CD4-positive, alpha-beta memory T cell (primary cell): ENCODE data around the gene VPS41. TPM values are rescaled to one million over a fixed set of nuclear protein-coding genes. Genes with fewer than 3 reads are reported as not detected.

Experiments
- CTCF ChIA-PET: fragments of 350-600 bp; sonication (Branson Sonifier 250); formaldehyde crosslinking; loops from one replicate; lab custom pipeline; 2021; ENCODE audit warnings: inconsistent platforms; ENCODE audit not compliant: partially characterized antibody; lab: Charles Lee
- POLR2A ChIA-PET: fragments of 350-600 bp; sonication (Branson Sonifier 250); formaldehyde crosslinking; loops from one replicate; lab custom pipeline; 2021; ENCODE audit not compliant: partially characterized antibody; lab: Charles Lee
- DNase-seq, 5 donors: peaks; one replicate each; pipeline versions ENCODE4 v3.0.0 to v3.0.0-alpha.2; 2020 to 2022; ENCODE audit warnings: mixed read lengths in 1 of 5
- H3K27ac ChIP-seq: one replicate; pipeline ENCODE4 v1.7.0; 2013; ENCODE audit warnings: low read depth, low read length
- H3K27me3 ChIP-seq: 2 replicates; pipeline ENCODE4 v1.7.0; 2013; ENCODE audit warnings: mild to moderate bottlenecking, low read length, moderate library complexity; ENCODE audit not compliant: insufficient read depth
- H3K36me3 ChIP-seq: 2 replicates; pipeline ENCODE4 v1.7.0; 2013; ENCODE audit warnings: mild to moderate bottlenecking, low read length, moderate library complexity; ENCODE audit not compliant: insufficient read depth
- H3K4me1 ChIP-seq: 2 replicates; pipeline ENCODE4 v1.7.0; 2013; ENCODE audit warnings: mild to moderate bottlenecking, low read length, moderate library complexity; ENCODE audit not compliant: insufficient read depth
- H3K4me3 ChIP-seq, 2 donors: one replicate each; pipeline ENCODE4 v1.7.0; 2013; ENCODE audit warnings: low read length in 2 of 2, mild to moderate bottlenecking in 1 of 2
- H3K9me3 ChIP-seq, 2 donors: one replicate each; pipeline ENCODE4 v1.7.0; 2013; ENCODE audit warnings: low read length in 2 of 2, control low read depth in 1 of 2; ENCODE audit not compliant: control insufficient read depth in 1 of 2
- H3K27ac Mint-ChIP-seq, 7 donors: one replicate each; pipeline ENCODE4 v1.8.0; 2020 to 2021; ENCODE audit warnings: mixed read lengths in 7 of 7, mild to moderate bottlenecking in 6 of 7, inconsistent platforms in 3 of 7, moderate library complexity in 3 of 7
- H3K27me3 Mint-ChIP-seq, 2 donors: one replicate each; pipeline ENCODE4 v1.8.0; 2020 to 2021; ENCODE audit warnings: mixed read lengths in 2 of 2
- H3K36me3 Mint-ChIP-seq, 2 donors: one replicate each; pipeline ENCODE4 v1.8.0; 2020 to 2021; ENCODE audit warnings: mixed read lengths in 2 of 2, inconsistent platforms in 1 of 2, mild to moderate bottlenecking in 1 of 2
- H3K4me1 Mint-ChIP-seq, 4 donors: one replicate each; pipeline ENCODE4 v1.8.0; 2020 to 2021; ENCODE audit warnings: mixed read lengths in 4 of 4, mild to moderate bottlenecking in 1 of 4
- H3K4me3 Mint-ChIP-seq, 8 donors: one replicate each; pipeline ENCODE4 v1.8.0; 2020 to 2021; ENCODE audit warnings: mixed read lengths in 8 of 8, mild to moderate bottlenecking in 7 of 8, moderate library complexity in 6 of 8, inconsistent platforms in 3 of 8
- H3K9me3 Mint-ChIP-seq, 8 donors: one replicate each; pipeline ENCODE4 v1.8.0; 2020 to 2021; ENCODE audit warnings: mixed read lengths in 8 of 8, mild to moderate bottlenecking in 5 of 8, inconsistent platforms in 3 of 8, moderate library complexity in 1 of 8
- intact Hi-C: fragments of 100-400 bp; cut with micrococcal nuclease; formaldehyde crosslinking; loops from one replicate; pipeline ENCODE4 v1.15.1; 2023
- polyA plus RNA-seq, 2 donors: library from polyadenylated mRNA; unstranded; fragments of 300-500 nt; fragmentation: Illumina TruSeq; gene quantifications; one replicate each; pipeline ENCODE4 v1.2.3, GENCODE V29; 2021
- total RNA-seq, 2 experiments: library from RNA; stranded (reverse); gene quantifications; one replicate each; pipeline ENCODE4 v1.2.3, GENCODE V29; 2021

Gene VPS41
- total and polyA plus RNA-seq, 4 experiments from 2014 or later, result 54.6 to 73.3 (median 62.5) TPM

GRCh38 chr7:38880035-38880434 is 29.0 kb downstream of the VPS41 start:
- H3K36me3 Mint-ChIP-seq, result peaks cover 13 to 35% of the 10 kb centered on the region in 2 donors

GRCh38 chr7:38878694-38879457 is 30.1 kb downstream of the VPS41 start:
- ChIA-PET CTCF (no interaction called here), POLR2A (no interaction called here)
- H3K27ac ChIP-seq, result no peak overlapping the region
- H3K4me3 ChIP-seq, result no peak overlapping the region
- intact Hi-C loops, result no loop called here
- peaks cover 13 to 31% of the 10 kb centered on the region in 2 donors for H3K36me3 Mint-ChIP-seq
- DNase-seq, result no peak
- H3K27me3 ChIP-seq, result no peaks in the 10 kb centered on the region
- H3K36me3 ChIP-seq, result no peaks in the 10 kb centered on the region
- H3K4me3 Mint-ChIP-seq, result no peak overlapping the region
- H3K4me1 Mint-ChIP-seq, result peaks cover 42 to 55% (median 49%) of the 10 kb centered on the region in 4 donors
- H3K9me3 Mint-ChIP-seq, result no peaks in the 10 kb centered on the region
- H3K27ac Mint-ChIP-seq, result peak overlapping the region in 1 of 7 donors; percentile 10
- H3K9me3 ChIP-seq, result no peaks in the 10 kb centered on the region
- H3K27me3 Mint-ChIP-seq, result no peaks in the 10 kb centered on the region
- H3K4me1 ChIP-seq, result peaks cover 5% of the 10 kb centered on the region

More at GRCh38 chr7:38880035-38880434, 29.0 kb downstream of the VPS41 start:
- no peak overlapping the region for H3K4me3 ChIP-seq
- H3K36me3 ChIP-seq, result no peaks in the 10 kb centered on the region
- ChIA-PET CTCF (interaction anchor here (0.6 to 1.9 kb wide), 3 partner anchors 18 to 1174 kb away, joined by 3 to 4 read pairs (median 3); no protein-coding TSS in a partner anchor), POLR2A (no interaction called here)
- Mint-ChIP-seq H3K27me3 (no peaks in the 10 kb centered on the region), H3K9me3 (no peaks in the 10 kb centered on the region), H3K4me1 (peaks cover 42 to 55% (median 50%) of the 10 kb centered on the region in 4 donors), H3K4me3 (no peak overlapping the region), H3K27ac (peak overlapping the region in 1 of 7 donors; percentile 26)
- no peak overlapping the region for H3K27ac ChIP-seq
- DNase-seq, result no peak
- intact Hi-C loops, result no loop called here
- no peaks in the 10 kb centered on the region for H3K9me3 ChIP-seq
- H3K4me1 ChIP-seq, result peaks cover 11% of the 10 kb centered on the region
- no peaks in the 10 kb centered on the region for H3K27me3 ChIP-seq

GRCh38 chr7:38873433-38873832 is 35.6 kb downstream of the VPS41 start:
- Mint-ChIP-seq H3K36me3 (peaks cover 10 to 12% of the 10 kb centered on the region in 2 donors), H3K4me3 (no peak overlapping the region), H3K9me3 (no peaks in the 10 kb centered on the region), H3K27me3 (no peaks in the 10 kb centered on the region), H3K4me1 (peaks cover 16 to 22% (median 18%) of the 10 kb centered on the region in 4 donors), H3K27ac (no peak overlapping the region)
- Histone ChIP-seq H3K4me3 (no peak overlapping the region), H3K27ac (no peak overlapping the region), H3K27me3 (no peaks in the 10 kb centered on the region), H3K4me1 (no peaks in the 10 kb centered on the region), H3K36me3 (peaks cover under 1% of the 10 kb centered on the region), H3K9me3 (no peaks in the 10 kb centered on the region)
- CTCF ChIA-PET, result no interaction called here
- DNase-seq, result no peak
- intact Hi-C loops, result no loop called here
- POLR2A ChIA-PET, result no interaction called here

GRCh38 chr7:38872202-38872601 is 36.8 kb downstream of the VPS41 start:
- POLR2A ChIA-PET, result no interaction called here
- Mint-ChIP-seq H3K27me3 (no peaks in the 10 kb centered on the region), H3K4me1 (peaks cover 11 to 19% (median 13%) of the 10 kb centered on the region in 4 donors), H3K27ac (peak overlapping the region in 1 of 7 donors; percentile 13), H3K36me3 (peaks cover 10 to 11% of the 10 kb centered on the region in 2 donors), H3K4me3 (no peak overlapping the region), H3K9me3 (no peaks in the 10 kb centered on the region)
- Histone ChIP-seq H3K9me3 (no peaks in the 10 kb centered on the region), H3K4me1 (no peaks in the 10 kb centered on the region), H3K27me3 (no peaks in the 10 kb centered on the region), H3K4me3 (no peak overlapping the region), H3K27ac (no peak overlapping the region), H3K36me3 (peaks cover 3% of the 10 kb centered on the region)
- DNase-seq, result no peak
- CTCF ChIA-PET, result no interaction called here
- intact Hi-C loops, result no loop called here

- Mint-ChIP-seq H3K27ac (peak overlapping the region in 1 of 7 donors; percentile 42), H3K9me3 (no peaks in the 10 kb centered on the region), H3K27me3 (no peaks in the 10 kb centered on the region), H3K4me3 (no peak overlapping the region), H3K4me1 (peaks cover 3 to 9% (median 6%) of the 10 kb centered on the region in 4 donors), H3K36me3 (peaks cover 10 to 11% of the 10 kb centered on the region in 2 donors)
- ChIA-PET POLR2A (no interaction called here), CTCF (no interaction called here)
- no peaks in the 10 kb centered on the region for H3K27me3 ChIP-seq
- intact Hi-C loops, result no loop called here
- no peak overlapping the region for H3K4me3 ChIP-seq
- H3K27ac ChIP-seq, result no peak overlapping the region
- H3K4me1 ChIP-seq, result no peaks in the 10 kb centered on the region
- H3K9me3 ChIP-seq, result no peaks in the 10 kb centered on the region
- no peak for DNase-seq
- H3K36me3 ChIP-seq, result peaks cover 3% of the 10 kb centered on the region
These were observed 38.8 kb downstream of the VPS41 start for GRCh38 chr7:38870147-38870546.

- no peak for DNase-seq
- Mint-ChIP-seq H3K9me3 (no peaks in the 10 kb centered on the region), H3K27ac (no peak overlapping the region)
These were observed 45.2 kb downstream of the VPS41 start for GRCh38 chr7:38863601-38864291.

GRCh38 chr7:38862666-38863065 is 46.3 kb downstream of the VPS41 start:
- no peaks in the 10 kb centered on the region for H3K27me3 Mint-ChIP-seq
- no peak overlapping the region for H3K4me3 Mint-ChIP-seq
- CTCF ChIA-PET, result no interaction called here
- H3K4me1 ChIP-seq, result no peaks in the 10 kb centered on the region
- H3K27ac ChIP-seq, result no peak overlapping the region
- POLR2A ChIA-PET, result no interaction called here
- no peaks in the 10 kb centered on the region for H3K36me3 ChIP-seq
- H3K9me3 ChIP-seq, result no peaks in the 10 kb centered on the region
- intact Hi-C loops, result no loop called here
- no peak for DNase-seq
- peaks cover 28 to 43% of the 10 kb centered on the region in 2 donors for H3K36me3 Mint-ChIP-seq
- H3K9me3 Mint-ChIP-seq, result no peaks in the 10 kb centered on the region
- H3K4me3 ChIP-seq, result no peak overlapping the region
- H3K4me1 Mint-ChIP-seq, result peaks cover 0 to 5% (median 3%) of the 10 kb centered on the region in 4 donors
- no peaks in the 10 kb centered on the region for H3K27me3 ChIP-seq
- H3K27ac Mint-ChIP-seq, result no peak overlapping the region

More at GRCh38 chr7:38863601-38864291, 45.2 kb downstream of the VPS41 start:
- no peaks in the 10 kb centered on the region for H3K27me3 ChIP-seq
- POLR2A ChIA-PET, result no interaction called here
- H3K9me3 ChIP-seq, result no peaks in the 10 kb centered on the region
- no peak overlapping the region for H3K4me3 ChIP-seq
- peaks cover 3% of the 10 kb centered on the region for H3K36me3 ChIP-seq
- Mint-ChIP-seq H3K4me3 (no peak overlapping the region), H3K27me3 (no peaks in the 10 kb centered on the region), H3K36me3 (peaks cover 25 to 42% of the 10 kb centered on the region in 2 donors), H3K4me1 (peaks cover 0 to 5% (median 2%) of the 10 kb centered on the region in 4 donors)
- H3K4me1 ChIP-seq, result no peaks in the 10 kb centered on the region
- no peak overlapping the region for H3K27ac ChIP-seq
- CTCF ChIA-PET, result no interaction called here
- intact Hi-C loops, result no loop called here
